VCaP (cell line): Measurements from ENCODE around the gene CASP4.
A peak's percentile ranks its signal among the peaks of the same experiment; 100 is the strongest.
"Not testable (repeated sequence)": the region's sequence is repeated elsewhere in the genome, so short reads cannot be mapped to it uniquely, and the experiment has no call there.

Source experiments
- H3K27ac ChIP-seq: fragments of 450-650 bp; 2 replicates; pipeline ENCODE4 v1.5.1; 2017
- CTCF ChIP-seq: fragments of 450-650 bp; conservative IDR thresholded peaks from 2 replicates; pipeline ENCODE4 v1.5.1; 2017; ENCODE audit warnings: mild to moderate bottlenecking, moderate library complexity

Gene CASP4

GRCh38 chr11:104956528-104956927, 11.8 kb downstream of the CASP4 start:
- no peak overlapping the region for H3K27ac ChIP-seq
- no peak for TF ChIP-seq CTCF

- H3K27ac ChIP-seq, result no peak overlapping the region
- peak; percentile 71 for TF ChIP-seq CTCF
These were observed 21.5 kb downstream of the CASP4 start for GRCh38 chr11:104946907-104947306.

GRCh38 chr11:104944076-104944475, 24.3 kb downstream of the CASP4 start:
- no peak for TF ChIP-seq CTCF
- no peak overlapping the region for H3K27ac ChIP-seq

- H3K27ac ChIP-seq, result no peak overlapping the region
- TF ChIP-seq CTCF, result no peak
These were observed 24.8 kb downstream of the CASP4 start for GRCh38 chr11:104943561-104943960.

GRCh38 chr11:104934594-104934993, 33.8 kb downstream of the CASP4 start:
- H3K27ac ChIP-seq, result no peak overlapping the region
- TF ChIP-seq CTCF, result no peak

- H3K27ac ChIP-seq, result not testable (repeated sequence)
These were observed 34.3 kb downstream of the CASP4 start for GRCh38 chr11:104934073-104934472.

- no peak for TF ChIP-seq CTCF
- no peak overlapping the region for H3K27ac ChIP-seq
These were observed 39.6 kb downstream of the CASP4 start for GRCh38 chr11:104928811-104929210.

- no peak overlapping the region for H3K27ac ChIP-seq
- TF ChIP-seq CTCF, result no peak
These were observed 41.4 kb downstream of the CASP4 start for GRCh38 chr11:104926771-104927611.
